ENCODE data around the gene ZMPSTE24. TPM values are rescaled to one million over a fixed set of nuclear protein-coding genes. Genes with fewer than 3 reads are reported as not detected.
A peak's percentile ranks its signal among the peaks of the same experiment; 100 is the strongest.

Gene ZMPSTE24
- total RNA-seq, 1 donor from 2014 or later = 40.4 TPM

- no peak for DNase-seq (ENCODE audit: low spot score, unreplicated experiment)
- Mint-ChIP-seq H3K27me3 (no peaks in the 10 kb centered on the region), H3K27ac (peak overlapping the region; percentile 99), H3K9me3 (ENCODE audit: low read depth) (no peaks in the 10 kb centered on the region), H3K4me3 (ENCODE audit: low read depth) (peak overlapping the region; percentile 89), H3K36me3 (ENCODE audit: insufficient read depth) (peaks cover 8% of the 10 kb centered on the region), H3K4me1 (ENCODE audit: low read depth) (peaks cover 6% of the 10 kb centered on the region)
- TF ChIP-seq CTCF (IDR thresholded peaks at IDR 0.05; ENCODE audit: unreplicated experiment) = no peak
Observed at GRCh38 chr1:40257313-40257687, 736 bp upstream of the ZMPSTE24 start.

GRCh38 chr1:40258445-40258769 is 371 bp downstream of the ZMPSTE24 start:
- no peak for DNase-seq (ENCODE audit: low spot score, unreplicated experiment)
- no peak for TF ChIP-seq CTCF (IDR thresholded peaks at IDR 0.05; ENCODE audit: unreplicated experiment)

GRCh38 chr1:40264354-40264781 is 6.3 kb downstream of the ZMPSTE24 start:
- H3K4me3 Mint-ChIP-seq (ENCODE audit: low read depth) = no peak overlapping the region
- no peaks in the 10 kb centered on the region for H3K9me3 Mint-ChIP-seq (ENCODE audit: low read depth)
- H3K27me3 Mint-ChIP-seq = no peaks in the 10 kb centered on the region
- H3K27ac Mint-ChIP-seq = no peak overlapping the region
- DNase-seq (ENCODE audit: low spot score, unreplicated experiment) = no peak
- peaks cover 12% of the 10 kb centered on the region for H3K36me3 Mint-ChIP-seq (ENCODE audit: insufficient read depth)
- TF ChIP-seq CTCF (IDR thresholded peaks at IDR 0.05; ENCODE audit: unreplicated experiment) = no peak
- peaks cover 3% of the 10 kb centered on the region for H3K4me1 Mint-ChIP-seq (ENCODE audit: low read depth)

More at GRCh38 chr1:40258445-40258769, 371 bp downstream of the ZMPSTE24 start:
- Mint-ChIP-seq H3K27me3 (no peaks in the 10 kb centered on the region), H3K9me3 (ENCODE audit: low read depth) (no peaks in the 10 kb centered on the region), H3K4me3 (ENCODE audit: low read depth) (peak overlapping the region; percentile 89), H3K27ac (peak overlapping the region; percentile 99), H3K4me1 (ENCODE audit: low read depth) (peaks cover 6% of the 10 kb centered on the region), H3K36me3 (ENCODE audit: insufficient read depth) (peaks cover 13% of the 10 kb centered on the region)

- H3K4me1 Mint-ChIP-seq (ENCODE audit: low read depth) = peaks cover 3% of the 10 kb centered on the region
- no peak overlapping the region for H3K27ac Mint-ChIP-seq
- no peaks in the 10 kb centered on the region for H3K9me3 Mint-ChIP-seq (ENCODE audit: low read depth)
- no peaks in the 10 kb centered on the region for H3K27me3 Mint-ChIP-seq
- H3K4me3 Mint-ChIP-seq (ENCODE audit: low read depth) = no peak overlapping the region
- no peak for TF ChIP-seq CTCF (IDR thresholded peaks at IDR 0.05; ENCODE audit: unreplicated experiment)
- H3K36me3 Mint-ChIP-seq (ENCODE audit: insufficient read depth) = peaks cover 16% of the 10 kb centered on the region
- no peak for DNase-seq (ENCODE audit: low spot score, unreplicated experiment)
Observed at GRCh38 chr1:40265298-40265697, 7.3 kb downstream of the ZMPSTE24 start.

GRCh38 chr1:40265919-40266318 is 7.9 kb downstream of the ZMPSTE24 start:
- no peak for TF ChIP-seq CTCF (IDR thresholded peaks at IDR 0.05; ENCODE audit: unreplicated experiment)
- no peaks in the 10 kb centered on the region for H3K9me3 Mint-ChIP-seq (ENCODE audit: low read depth)
- no peak overlapping the region for H3K4me3 Mint-ChIP-seq (ENCODE audit: low read depth)
- H3K27ac Mint-ChIP-seq = peak overlapping the region; percentile 86
- H3K36me3 Mint-ChIP-seq (ENCODE audit: insufficient read depth) = peaks cover 17% of the 10 kb centered on the region
- H3K27me3 Mint-ChIP-seq = no peaks in the 10 kb centered on the region
- peaks cover 3% of the 10 kb centered on the region for H3K4me1 Mint-ChIP-seq (ENCODE audit: low read depth)
- DNase-seq (ENCODE audit: low spot score, unreplicated experiment) = no peak
